Endothelial cell of umbilical vein (primary cell): ENCODE measurements around the gene ABL1. TPM values are rescaled to one million over a fixed set of nuclear protein-coding genes. Genes with fewer than 3 reads are reported as not detected.

Experiments
- BruUV-seq: library from RNA; stranded (reverse); fragments of 400-500 nt; replicated peaks from 2 replicates; lab custom pipeline; 2021; lab: Mats Ljungman, UMichigan
- CTCF ChIA-PET: fragments of 300-600, 350-600 bp; sonication (Branson Sonifier 250); formaldehyde crosslinking; loops from one replicate; lab custom pipeline; 2021; ENCODE audit warnings: antibody characterized with exemption, inconsistent platforms; lab: Charles Lee
- POLR2A ChIA-PET: fragments of 300-600, 350-600 bp; sonication (Branson Sonifier 250); formaldehyde crosslinking; loops from one replicate; lab custom pipeline; 2021; ENCODE audit warnings: antibody characterized with exemption, inconsistent platforms; lab: Charles Lee
- DNase-seq: peaks from one replicate; pipeline ENCODE4 v3.0.0-alpha.2; 2011; ENCODE audit warnings: low read depth, low spot score
- FAIRE-seq: peaks from 2 replicates; lab custom pipeline; 2011; peaks lifted over from hg19 to GRCh38; lab: Jason Lieb, UNC
- H2AFZ ChIP-seq: 2 replicates; pipeline ENCODE4 v1.6.0; 2012; ENCODE audit warnings: low read depth, low read length, control low read depth, inconsistent platforms
- H3K27ac ChIP-seq: 2 replicates; pipeline ENCODE4 v1.5.1; 2011; ENCODE audit warnings: low read depth, mild to moderate bottlenecking, control low read depth, low read length, moderate library complexity; ENCODE audit not compliant: insufficient read depth
- H3K27me3 ChIP-seq, 2 experiments: 2 replicates each; pipeline versions ENCODE4 v1.6.0 to v1.6.1; 2011; ENCODE audit warnings: low read length in 2 of 2, mixed read lengths in 1 of 2; ENCODE audit not compliant: control insufficient read depth in 2 of 2, insufficient read depth in 2 of 2
- H3K36me3 ChIP-seq, 2 experiments: 2 replicates in 1 of 2; 3 replicates in 1 of 2; pipeline ENCODE4 v1.5.1; 2011; ENCODE audit warnings: low read length in 2 of 2, mild to moderate bottlenecking in 1 of 2, moderate library complexity in 1 of 2; ENCODE audit not compliant: control insufficient read depth in 2 of 2, insufficient read depth in 2 of 2; ENCODE audit errors: extremely low read depth in 1 of 2
- H3K4me1 ChIP-seq: 3 replicates; pipeline ENCODE4 v1.5.1; 2011; ENCODE audit warnings: mild to moderate bottlenecking, low read length; ENCODE audit not compliant: control insufficient read depth, insufficient read depth; ENCODE audit errors: extremely low read depth
- H3K4me2 ChIP-seq: 2 replicates; pipeline ENCODE4 v1.6.1; 2011; ENCODE audit warnings: low read length, control low read depth, mixed read lengths; ENCODE audit not compliant: insufficient read depth
- H3K4me3 ChIP-seq, 3 experiments: fragments of 200-600 bp in 1 of 3; sonication (generic), shearing (Covaris generic) in 1 of 3; replicated peaks in 1 of 3; 2 replicates each; pipeline ENCODE4 v1.5.1; 2011 to 2016; ENCODE audit warnings: control low read depth in 3 of 3, low read length in 3 of 3, mild to moderate bottlenecking in 2 of 3, inconsistent platforms in 1 of 3, low read depth in 1 of 3, moderate library complexity in 1 of 3; ENCODE audit not compliant: insufficient read depth in 1 of 3
- H3K79me2 ChIP-seq: 2 replicates; pipeline ENCODE4 v1.6.0; 2012; ENCODE audit warnings: low read length, inconsistent platforms; ENCODE audit not compliant: control insufficient read depth, insufficient read depth
- H3K9ac ChIP-seq: replicated peaks from 2 replicates; pipeline ENCODE3; 2011; ENCODE audit warnings: low read length, control low read depth; ENCODE audit not compliant: insufficient read depth; ENCODE audit errors: extremely low read depth
- H3K9me1 ChIP-seq: replicated peaks from 3 replicates; pipeline ENCODE4 v1.6.0; 2011; ENCODE audit warnings: mild to moderate bottlenecking, low read length; ENCODE audit not compliant: control insufficient read depth, insufficient read depth; ENCODE audit errors: extremely low read depth
- H3K9me3 ChIP-seq: replicated peaks from 2 replicates; pipeline ENCODE4 v1.5.1; 2012; ENCODE audit warnings: low read length, inconsistent platforms; ENCODE audit not compliant: control insufficient read depth, insufficient read depth
- H4K20me1 ChIP-seq: replicated peaks from 2 replicates; pipeline ENCODE3; 2011; ENCODE audit warnings: mild to moderate bottlenecking, low read length; ENCODE audit not compliant: control insufficient read depth, insufficient read depth; ENCODE audit errors: extremely low read depth
- CTCF ChIP-seq, 2 donors: IDR thresholded peaks; 1 replicate in 1 of 2; 2 replicates in 1 of 2; pipeline ENCODE4 v1.5.1; 2011; ENCODE audit warnings: low read length in 2 of 2, mild to moderate bottlenecking in 2 of 2, moderate library complexity in 2 of 2, control low read depth in 1 of 2, inconsistent platforms in 1 of 2, low read depth in 1 of 2; ENCODE audit not compliant: insufficient read depth in 1 of 2; ENCODE audit errors: extremely low read depth in 1 of 2
- EZH2 ChIP-seq: IDR thresholded peaks from 2 replicates; pipeline ENCODE4 v1.6.1; 2012; ENCODE audit warnings: borderline replicate concordance, low read depth, mild to moderate bottlenecking, moderate library complexity, low read length, inconsistent platforms; ENCODE audit not compliant: severe bottlenecking
- FOS ChIP-seq: IDR thresholded peaks from 2 replicates; pipeline ENCODE4 v1.6.1; 2011; ENCODE audit warnings: mild to moderate bottlenecking, low read length, moderate library complexity, borderline replicate concordance; ENCODE audit not compliant: insufficient read depth
- JUN ChIP-seq: IDR thresholded peaks from 2 replicates; pipeline ENCODE4 v1.6.1; 2011; ENCODE audit warnings: borderline replicate concordance, low read depth; ENCODE audit not compliant: insufficient read length, insufficient read depth
- MAX ChIP-seq: IDR thresholded peaks from 2 replicates; pipeline ENCODE4 v1.6.1; 2011; ENCODE audit not compliant: insufficient read depth, insufficient read length
- MYC ChIP-seq: IDR thresholded peaks from one replicate; pipeline ENCODE4 v1.6.1; 2011; ENCODE audit warnings: mild to moderate bottlenecking, low read depth, low read length
- POLR2A ChIP-seq: IDR thresholded peaks from 2 replicates; pipeline ENCODE4 v1.6.1; 2012; ENCODE audit warnings: low read depth, mild to moderate bottlenecking, control low read depth, low read length
- POLR2AphosphoS5 ChIP-seq: IDR thresholded peaks from 2 replicates; pipeline ENCODE4 v1.6.1; 2012; ENCODE audit warnings: low read depth, mild to moderate bottlenecking, control low read depth, low read length, moderate library complexity; ENCODE audit not compliant: insufficient read depth
- dilution Hi-C: fragments of 300-500 bp; cut with MboI; formaldehyde crosslinking; loops from one replicate; pipeline ENCODE4 v1.15.0; 2019; ENCODE audit warnings: low sequenced_read_pairs; ENCODE audit not compliant: extremely low pct_ligation_motif_present
- intact Hi-C: fragments of 100-400 bp; cut with micrococcal nuclease; formaldehyde crosslinking; loops from one replicate; pipeline ENCODE4 v1.10.0; 2022
- polyA plus RNA-seq, 4 experiments: library from polyadenylated mRNA; depleted of rRNA in 3 of 4; stranded (reverse) in 3 of 4; unstranded in 1 of 4; fragments of >200 nt; gene quantifications; 2 replicates each; pipeline versions ENCODE4 v1.2.1 to v1.2.3, GENCODE V29; 2011 to 2012; ENCODE audit warnings: missing spikeins in 1 of 4
- total RNA-seq: library from RNA; stranded (reverse); gene quantifications from 2 replicates; pipeline ENCODE4 v1.2.3, GENCODE V29; 2021

Gene ABL1
- total and polyA plus RNA-seq, 2 donors (not counting 3 experiments of a cell fraction or from before 2014, with no cell fraction given) = 32.1 to 87.1 TPM

- Histone ChIP-seq H3K4me3 (no peak overlapping the region), H3K9me3 (no peaks in the 10 kb centered on the region), H3K4me1 (no peaks in the 10 kb centered on the region), H2AFZ (no peak overlapping the region), H4K20me1 (no peaks in the 10 kb centered on the region), H3K36me3 (peaks cover 39 to 71% of the 10 kb centered on the region in 2 experiments), H3K4me2 (no peak overlapping the region), H3K27ac (no peak overlapping the region), H3K79me2 (peaks cover 3% of the 10 kb centered on the region), H3K27me3 (no peaks in the 10 kb centered on the region), H3K9me1 (no peaks in the 10 kb centered on the region), H3K9ac (no peak overlapping the region)
- POLR2A ChIA-PET = no interaction called here
- CTCF ChIA-PET = interaction anchor here (0.7 to 3.3 kb wide), 7 partner anchors 16 to 184 kb away, joined by 3 to 14 read pairs (median 4); no protein-coding TSS in a partner anchor
- intact Hi-C loops = no loop called here
- dilution Hi-C loops = no loop called here
- TF ChIP-seq POLR2A (no peak), FOS (no peak), MAX (no peak), MYC (no peak), JUN (no peak), POLR2AphosphoS5 (no peak), EZH2 (no peak), CTCF (IDR thresholded peaks at IDR 0.05; ENCODE audit: extremely low read depth in 1 of 2, insufficient read depth in 1 of 2, low read depth in 1 of 2, low read length in 2 of 2) (no peak)
- FAIRE-seq = no peak
- DNase-seq = no peak
- no TSS peak for BruUV-seq
Observed at GRCh38 chr9:130885484-130886375, 50.7 kb downstream of the ABL1 start.
